ENCODE measurements around the gene PPP2R3B.

Gene PPP2R3B

GRCh38 chrX:333611-334311, 52.9 kb downstream of the PPP2R3B start:
- Histone ChIP-seq H3K9ac (ENCODE audit: low read depth, low read length) (no peak overlapping the region), H4K20me1 (ENCODE audit: insufficient read depth, low read length) (peaks cover 7% of the 10 kb centered on the region), H3K4me1 (ENCODE audit: insufficient read depth, low read length) (no peaks in the 10 kb centered on the region), H3K9me3 (ENCODE audit: insufficient read depth, low read length, severe bottlenecking) (no peaks in the 10 kb centered on the region), H2AFZ (ENCODE audit: low read depth, low read length) (no peak overlapping the region), H3K4me2 (ENCODE audit: insufficient read depth, low read length) (no peak overlapping the region), H3K4me3 (ENCODE audit: low read depth in 1 of 2, low read length in 2 of 2) (no peak overlapping the region), H3K27ac (ENCODE audit: low read length) (no peak overlapping the region), H3K27me3 (ENCODE audit: insufficient read depth, low read length, poor library complexity) (no peaks in the 10 kb centered on the region), H3K79me2 (ENCODE audit: insufficient read depth, low read length) (no peaks in the 10 kb centered on the region), H3K36me3 (ENCODE audit: insufficient read depth, low read length) (peaks cover 52% of the 10 kb centered on the region)
- TF ChIP-seq, protein P1, sequence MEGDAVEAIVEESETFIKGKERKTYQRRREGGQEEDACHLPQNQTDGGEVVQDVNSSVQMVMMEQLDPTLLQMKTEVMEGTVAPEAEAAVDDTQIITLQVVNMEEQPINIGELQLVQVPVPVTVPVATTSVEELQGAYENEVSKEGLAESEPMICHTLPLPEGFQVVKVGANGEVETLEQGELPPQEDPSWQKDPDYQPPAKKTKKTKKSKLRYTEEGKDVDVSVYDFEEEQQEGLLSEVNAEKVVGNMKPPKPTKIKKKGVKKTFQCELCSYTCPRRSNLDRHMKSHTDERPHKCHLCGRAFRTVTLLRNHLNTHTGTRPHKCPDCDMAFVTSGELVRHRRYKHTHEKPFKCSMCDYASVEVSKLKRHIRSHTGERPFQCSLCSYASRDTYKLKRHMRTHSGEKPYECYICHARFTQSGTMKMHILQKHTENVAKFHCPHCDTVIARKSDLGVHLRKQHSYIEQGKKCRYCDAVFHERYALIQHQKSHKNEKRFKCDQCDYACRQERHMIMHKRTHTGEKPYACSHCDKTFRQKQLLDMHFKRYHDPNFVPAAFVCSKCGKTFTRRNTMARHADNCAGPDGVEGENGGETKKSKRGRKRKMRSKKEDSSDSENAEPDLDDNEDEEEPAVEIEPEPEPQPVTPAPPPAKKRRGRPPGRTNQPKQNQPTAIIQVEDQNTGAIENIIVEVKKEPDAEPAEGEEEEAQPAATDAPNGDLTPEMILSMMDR (IDR thresholded peaks at IDR 0.05; ENCODE audit: borderline replicate concordance, extremely low read depth, low read length, poor library complexity, severe bottlenecking) = no peak
- TF ChIP-seq EZH2 (IDR thresholded peaks at IDR 0.05; ENCODE audit: borderline replicate concordance, low read depth, low read length, severe bottlenecking) = no peak
- DNase-seq (no peak), ATAC-seq (ENCODE audit: insufficient read depth, low read depth) (no peak)

- Histone ChIP-seq H3K4me2 (ENCODE audit: insufficient read depth, low read length) (no peak overlapping the region), H3K27me3 (ENCODE audit: insufficient read depth, low read length, poor library complexity) (no peaks in the 10 kb centered on the region), H4K20me1 (ENCODE audit: insufficient read depth, low read length) (peaks cover 7% of the 10 kb centered on the region), H3K4me1 (ENCODE audit: insufficient read depth, low read length) (no peaks in the 10 kb centered on the region), H3K9me3 (ENCODE audit: insufficient read depth, low read length, severe bottlenecking) (no peaks in the 10 kb centered on the region), H3K4me3 (ENCODE audit: low read depth in 1 of 2, low read length in 2 of 2) (no peak overlapping the region), H3K27ac (ENCODE audit: low read length) (no peak overlapping the region), H3K9ac (ENCODE audit: low read depth, low read length) (no peak overlapping the region), H3K79me2 (ENCODE audit: insufficient read depth, low read length) (no peaks in the 10 kb centered on the region), H3K36me3 (ENCODE audit: insufficient read depth, low read length) (peaks cover 45% of the 10 kb centered on the region), H2AFZ (ENCODE audit: low read depth, low read length) (no peak overlapping the region)
- TF ChIP-seq EZH2 (IDR thresholded peaks at IDR 0.05; ENCODE audit: borderline replicate concordance, low read depth, low read length, severe bottlenecking) = no peak
- TF ChIP-seq, protein P1 (IDR thresholded peaks at IDR 0.05; ENCODE audit: borderline replicate concordance, extremely low read depth, low read length, poor library complexity, severe bottlenecking) = no peak
- ATAC-seq (ENCODE audit: insufficient read depth, low read depth) = no peak
- no peak for DNase-seq
Observed at GRCh38 chrX:332916-333610, 53.6 kb downstream of the PPP2R3B start.

- no peak for TF ChIP-seq EZH2 (IDR thresholded peaks at IDR 0.05; ENCODE audit: borderline replicate concordance, low read depth, low read length, severe bottlenecking)
- TF ChIP-seq, protein P1 (IDR thresholded peaks at IDR 0.05; ENCODE audit: borderline replicate concordance, extremely low read depth, low read length, poor library complexity, severe bottlenecking) = no peak
- no peaks in the 10 kb centered on the region for H3K9me3 ChIP-seq (ENCODE audit: insufficient read depth, low read length, severe bottlenecking)
Observed at GRCh38 chrX:332496-332860, 54.2 kb downstream of the PPP2R3B start.

More at GRCh38 chrX:332496-332860, 54.2 kb downstream of the PPP2R3B start:
- Histone ChIP-seq H3K4me2 (ENCODE audit: insufficient read depth, low read length) (no peak overlapping the region), H3K4me3 (ENCODE audit: low read depth in 1 of 2, low read length in 2 of 2) (no peak overlapping the region), H3K36me3 (ENCODE audit: insufficient read depth, low read length) (peaks cover 39% of the 10 kb centered on the region), H4K20me1 (ENCODE audit: insufficient read depth, low read length) (peaks cover 7% of the 10 kb centered on the region), H3K27me3 (ENCODE audit: insufficient read depth, low read length, poor library complexity) (no peaks in the 10 kb centered on the region), H2AFZ (ENCODE audit: low read depth, low read length) (no peak overlapping the region), H3K9ac (ENCODE audit: low read depth, low read length) (no peak overlapping the region), H3K79me2 (ENCODE audit: insufficient read depth, low read length) (no peaks in the 10 kb centered on the region), H3K4me1 (ENCODE audit: insufficient read depth, low read length) (no peaks in the 10 kb centered on the region), H3K27ac (ENCODE audit: low read length) (no peak overlapping the region)
- DNase-seq (no peak), ATAC-seq (ENCODE audit: insufficient read depth, low read depth) (no peak)

Data from DND-41 (cell line).